DMS53 (cell line): Measurements from ENCODE around the gene DAB2IP.
A peak's percentile ranks its signal among the peaks of the same experiment; 100 is the strongest.
"Not testable (repeated sequence)": the region's sequence is repeated elsewhere in the genome, so short reads cannot be mapped to it uniquely, and the experiment has no call there.

Experiments used
- DNase-seq: peaks from one replicate; lab custom pipeline; 2025; lab: John Stamatoyannopoulos, UW

Gene DAB2IP

GRCh38 chr9:121644040-121644439 lies 7.4 kb upstream of the DAB2IP start:
- DNase-seq: not testable (repeated sequence)

GRCh38 chr9:121645003-121645402 lies 6.4 kb upstream of the DAB2IP start:
- DNase-seq: no peak

- DNase-seq: no peak
Measured at GRCh38 chr9:121645853-121646807, 5.3 kb upstream of the DAB2IP start.

- no peak for DNase-seq
Measured at GRCh38 chr9:121646992-121647391, 4.4 kb upstream of the DAB2IP start.

- DNase-seq: no peak
Measured at GRCh38 chr9:121648172-121648571, 3.3 kb upstream of the DAB2IP start.

GRCh38 chr9:121648799-121649198 lies 2.6 kb upstream of the DAB2IP start:
- no peak for DNase-seq

- DNase-seq: no peak
Measured at GRCh38 chr9:121649476-121650216, 1.8 kb upstream of the DAB2IP start.

GRCh38 chr9:121650217-121651007 lies 1.0 kb upstream of the DAB2IP start:
- peak; percentile 46 for DNase-seq

GRCh38 chr9:121651008-121651294 lies 483 bp upstream of the DAB2IP start:
- peak; percentile 43 for DNase-seq

GRCh38 chr9:121652021-121652837 lies 795 bp downstream of the DAB2IP start:
- peak; percentile 35 for DNase-seq

- no peak for DNase-seq
Measured at GRCh38 chr9:121652838-121653231, 1.4 kb downstream of the DAB2IP start.

GRCh38 chr9:121654499-121655140 lies 3.2 kb downstream of the DAB2IP start:
- no peak for DNase-seq

GRCh38 chr9:121655231-121655755 lies 3.9 kb downstream of the DAB2IP start:
- DNase-seq: no peak

- no peak for DNase-seq
Measured at GRCh38 chr9:121656941-121657470, 5.6 kb downstream of the DAB2IP start.

GRCh38 chr9:121658166-121658565 lies 6.7 kb downstream of the DAB2IP start:
- no peak for DNase-seq

GRCh38 chr9:121658591-121658990 lies 7.2 kb downstream of the DAB2IP start:
- no peak for DNase-seq

GRCh38 chr9:121660367-121660766 lies 8.9 kb downstream of the DAB2IP start:
- no peak for DNase-seq

- no peak for DNase-seq
Measured at GRCh38 chr9:121660876-121661275, 9.4 kb downstream of the DAB2IP start.

GRCh38 chr9:121661328-121661727 lies 9.9 kb downstream of the DAB2IP start:
- no peak for DNase-seq

- peak; percentile 63 for DNase-seq
Measured at GRCh38 chr9:121662359-121662758, 10.9 kb downstream of the DAB2IP start.
